ENCODE measurements around the gene KIAA0513.
"Not testable (repeated sequence)": the region's sequence is repeated elsewhere in the genome, so short reads cannot be mapped to it uniquely, and the experiment has no call there.

Gene KIAA0513

GRCh38 chr16:85047867-85048455 is 20.4 kb downstream of the KIAA0513 start:
- H3K4me3 ChIP-seq (ENCODE audit: low read length) = no peak overlapping the region
- no peak for DNase-seq (ENCODE audit: low read depth)
- no peak for TF ChIP-seq CTCF (IDR thresholded peaks at IDR 0.05; ENCODE audit: insufficient read depth, low read depth, low read length, missing control alignments)

GRCh38 chr16:85048921-85049562 is 21.4 kb downstream of the KIAA0513 start:
- no peak for DNase-seq (ENCODE audit: low read depth)
- TF ChIP-seq CTCF (IDR thresholded peaks at IDR 0.05; ENCODE audit: insufficient read depth, low read depth, low read length, missing control alignments) = no peak
- H3K4me3 ChIP-seq (ENCODE audit: low read length) = no peak overlapping the region

GRCh38 chr16:85049706-85050305 is 22.2 kb downstream of the KIAA0513 start:
- H3K4me3 ChIP-seq (ENCODE audit: low read length) = no peak overlapping the region
- TF ChIP-seq CTCF (IDR thresholded peaks at IDR 0.05; ENCODE audit: insufficient read depth, low read depth, low read length, missing control alignments) = no peak
- no peak for DNase-seq (ENCODE audit: low read depth)

GRCh38 chr16:85051067-85051581 is 23.5 kb downstream of the KIAA0513 start:
- TF ChIP-seq CTCF (IDR thresholded peaks at IDR 0.05; ENCODE audit: insufficient read depth, low read depth, low read length, missing control alignments) = no peak
- no peak for DNase-seq (ENCODE audit: low read depth)

GRCh38 chr16:85051683-85052082 is 24.1 kb downstream of the KIAA0513 start:
- DNase-seq (ENCODE audit: low read depth) = no peak
- TF ChIP-seq CTCF (IDR thresholded peaks at IDR 0.05; ENCODE audit: insufficient read depth, low read depth, low read length, missing control alignments) = no peak

More at GRCh38 chr16:85051067-85051581, 23.5 kb downstream of the KIAA0513 start:
- H3K4me3 ChIP-seq (ENCODE audit: low read length) = no peak overlapping the region

GRCh38 chr16:85052536-85052935 is 24.9 kb downstream of the KIAA0513 start:
- H3K4me3 ChIP-seq (ENCODE audit: low read length) = no peak overlapping the region
- DNase-seq (ENCODE audit: low read depth) = no peak
- TF ChIP-seq CTCF (IDR thresholded peaks at IDR 0.05; ENCODE audit: insufficient read depth, low read depth, low read length, missing control alignments) = no peak

More at GRCh38 chr16:85051683-85052082, 24.1 kb downstream of the KIAA0513 start:
- H3K4me3 ChIP-seq (ENCODE audit: low read length) = no peak overlapping the region

GRCh38 chr16:85054321-85054720 is 26.7 kb downstream of the KIAA0513 start:
- H3K4me3 ChIP-seq (ENCODE audit: low read length); DNase-seq (ENCODE audit: low read depth): not testable (repeated sequence)

All from epithelial cell of esophagus (primary cell).